Epithelial cell of proximal tubule (primary cell): ENCODE measurements around the gene LIMS1. TPM values are rescaled to one million over a fixed set of nuclear protein-coding genes. Genes with fewer than 3 reads are reported as not detected.

ENCODE experiments used
- DNase-seq: peaks from one replicate; pipeline ENCODE4 v3.0.0-alpha.2; 2011; ENCODE audit warnings: low read depth
- H3K4me3 ChIP-seq: 2 replicates; pipeline ENCODE4 v1.5.1; 2011; ENCODE audit warnings: low read depth, mild to moderate bottlenecking, low read length
- CTCF ChIP-seq: conservative IDR thresholded peaks from 2 replicates; pipeline ENCODE4 v1.5.1; 2012; ENCODE audit warnings: low read depth, mild to moderate bottlenecking, low read length
- total RNA-seq: library from RNA; depleted of rRNA; stranded (reverse); fragments of >200 nt; gene quantifications from 2 replicates; pipeline ENCODE4 v1.2.3, GENCODE V29; 2015

LIMS1 gene
- total RNA-seq, 1 donor from 2014 or later = 58.3 TPM

- DNase-seq = no peak
- no peak for TF ChIP-seq CTCF
- H3K4me3 ChIP-seq = no peak overlapping the region
These were observed 42.8 kb downstream of the LIMS1 start for GRCh38 chr2:108577099-108577498.

GRCh38 chr2:108579623-108580022, 45.4 kb downstream of the LIMS1 start:
- no peak for DNase-seq

GRCh38 chr2:108580050-108580449, 45.8 kb downstream of the LIMS1 start:
- no peak for TF ChIP-seq CTCF
- no peak for DNase-seq

More at GRCh38 chr2:108579623-108580022, 45.4 kb downstream of the LIMS1 start:
- TF ChIP-seq CTCF = peak; percentile 22
- no peak overlapping the region for H3K4me3 ChIP-seq

GRCh38 chr2:108583903-108584520, 49.7 kb downstream of the LIMS1 start:
- peak; percentile 85 for TF ChIP-seq CTCF
- no peak for DNase-seq

More at GRCh38 chr2:108580050-108580449, 45.8 kb downstream of the LIMS1 start:
- H3K4me3 ChIP-seq = no peak overlapping the region

GRCh38 chr2:108585436-108585835, 51.2 kb downstream of the LIMS1 start:
- DNase-seq = no peak
- no peak overlapping the region for H3K4me3 ChIP-seq
- no peak for TF ChIP-seq CTCF

More at GRCh38 chr2:108583903-108584520, 49.7 kb downstream of the LIMS1 start:
- no peak overlapping the region for H3K4me3 ChIP-seq

- TF ChIP-seq CTCF = no peak
- DNase-seq = no peak
- no peak overlapping the region for H3K4me3 ChIP-seq
These were observed 51.8 kb downstream of the LIMS1 start for GRCh38 chr2:108586116-108586515.

- DNase-seq = no peak
- H3K4me3 ChIP-seq = no peak overlapping the region
- TF ChIP-seq CTCF = no peak
These were observed 52.4 kb downstream of the LIMS1 start for GRCh38 chr2:108586631-108587030.
